PFSK-1 (cell line): ENCODE measurements around the gene NKAIN2.

Source experiments
- FOXP2 ChIP-seq: optimal IDR thresholded peaks from 2 replicates; pipeline ENCODE3; 2011; ENCODE audit warnings: borderline replicate concordance, control low read depth, inconsistent platforms; ENCODE audit not compliant: insufficient read depth; ENCODE audit errors: extremely low read length, extremely low read depth
- POLR2AphosphoS5 ChIP-seq: IDR thresholded peaks from 2 replicates; pipeline ENCODE4 v1.6.1; 2012; ENCODE audit warnings: low read depth, mild to moderate bottlenecking, control low read depth, low read length, moderate library complexity
- REST ChIP-seq, 2 experiments: IDR thresholded peaks; 2 replicates each; pipeline versions ENCODE4 v1.6.1 to v1.8.0; 2011 to 2012; ENCODE audit warnings: low read depth in 2 of 2, low read length in 2 of 2, control low read depth in 1 of 2, inconsistent platforms in 1 of 2, mild to moderate bottlenecking in 1 of 2, moderate library complexity in 1 of 2; ENCODE audit not compliant: insufficient read depth in 1 of 2
- SIN3A ChIP-seq: IDR thresholded peaks from 2 replicates; pipeline ENCODE4 v1.6.1; 2012; ENCODE audit warnings: mild to moderate bottlenecking, low read length, moderate library complexity, borderline replicate concordance; ENCODE audit not compliant: insufficient read depth
- TAF1 ChIP-seq: IDR thresholded peaks from 2 replicates; pipeline ENCODE4 v1.6.1; 2012; ENCODE audit warnings: low read length, control low read depth, borderline replicate concordance; ENCODE audit not compliant: insufficient read depth

Gene NKAIN2

GRCh38 chr6:123940551-123940950 lies 136.9 kb downstream of the NKAIN2 start:
- TF ChIP-seq POLR2AphosphoS5 (no peak), REST (IDR thresholded peaks at IDR 0.05; ENCODE audit: insufficient read depth in 1 of 2, low read depth in 2 of 2, low read length in 2 of 2) (no peak), FOXP2 (no peak), TAF1 (no peak), SIN3A (no peak)

- TF ChIP-seq REST (IDR thresholded peaks at IDR 0.05; ENCODE audit: insufficient read depth in 1 of 2, low read depth in 2 of 2, low read length in 2 of 2): no peak
- TF ChIP-seq POLR2AphosphoS5: no peak
- no peak for TF ChIP-seq TAF1
- no peak for TF ChIP-seq SIN3A
Measured at GRCh38 chr6:123941855-123942254, 138.2 kb downstream of the NKAIN2 start.

GRCh38 chr6:123945386-123945785 lies 141.7 kb downstream of the NKAIN2 start:
- TF ChIP-seq POLR2AphosphoS5 (no peak), TAF1 (no peak), REST (IDR thresholded peaks at IDR 0.05; ENCODE audit: insufficient read depth in 1 of 2, low read depth in 2 of 2, low read length in 2 of 2) (no peak), FOXP2 (no peak), SIN3A (no peak)

GRCh38 chr6:123953920-123954319 lies 150.3 kb downstream of the NKAIN2 start:
- TF ChIP-seq POLR2AphosphoS5 (no peak), TAF1 (no peak), SIN3A (no peak), REST (IDR thresholded peaks at IDR 0.05; ENCODE audit: insufficient read depth in 1 of 2, low read depth in 2 of 2, low read length in 2 of 2) (no peak), FOXP2 (no peak)

GRCh38 chr6:123956492-123957139 lies 153.0 kb downstream of the NKAIN2 start:
- TF ChIP-seq POLR2AphosphoS5: no peak
- TF ChIP-seq FOXP2: no peak
- no peak for TF ChIP-seq REST (IDR thresholded peaks at IDR 0.05; ENCODE audit: insufficient read depth in 1 of 2, low read depth in 2 of 2, low read length in 2 of 2)
- no peak for TF ChIP-seq SIN3A
- no peak for TF ChIP-seq TAF1
